ENCODE measurements around the gene AAMDC. TPM values are rescaled to one million over a fixed set of nuclear protein-coding genes. Genes with fewer than 3 reads are reported as not detected.
"Not testable (repeated sequence)": the region's sequence is repeated elsewhere in the genome, so short reads cannot be mapped to it uniquely, and the experiment has no call there.

Gene AAMDC
- total RNA-seq, 1 experiment from 2014 or later, result 20.7 TPM

GRCh38 chr11:77894949-77895348 is 74.0 kb downstream of the AAMDC start:
- H4K20me1 ChIP-seq (ENCODE audit: control insufficient read depth, insufficient read depth, insufficient read length); H3T11ph ChIP-seq (ENCODE audit: low read length); H3K14ac ChIP-seq (ENCODE audit: insufficient read depth, low read length); H3K4me1 ChIP-seq (ENCODE audit: insufficient read depth, low read length); H3K9me3 Mint-ChIP-seq; H3K9me3 ChIP-seq (ENCODE audit: control insufficient read depth, low read depth, low read length); H2BK20ac ChIP-seq (ENCODE audit: low read depth, low read length, poor library complexity, severe bottlenecking); H2BK120ac ChIP-seq (ENCODE audit: low read depth, low read length, poor library complexity, severe bottlenecking); H3K9ac ChIP-seq (ENCODE audit: extremely low read depth, insufficient read length, low read length); H4K91ac ChIP-seq (ENCODE audit: insufficient read length, low read depth, low read length); H3K56ac ChIP-seq (ENCODE audit: insufficient read length, low read depth, low read length); H3K27ac Mint-ChIP-seq; H3K79me2 ChIP-seq (ENCODE audit: insufficient read depth, low read length); H2BK15ac ChIP-seq (ENCODE audit: low read depth, low read length); H3K27ac ChIP-seq (ENCODE audit: insufficient read length, low read depth, low read length); H2AFZ ChIP-seq (ENCODE audit: low read length); H3K4ac ChIP-seq (ENCODE audit: low read depth, low read length); H4K5ac ChIP-seq (ENCODE audit: insufficient read length, low read depth, low read length); H3K27me3 Mint-ChIP-seq (ENCODE audit: low read depth); H3K23ac ChIP-seq (ENCODE audit: insufficient read length, low read depth, low read length); H2BK12ac ChIP-seq (ENCODE audit: insufficient read length, low read depth, low read length); H3K4me2 ChIP-seq (ENCODE audit: insufficient read depth, insufficient read length, low read length); H3K4me3 Mint-ChIP-seq; H2BK5ac ChIP-seq (ENCODE audit: insufficient read length, low read length); DNase-seq; H3K4me1 Mint-ChIP-seq; H4K8ac ChIP-seq (replicated peaks; ENCODE audit: insufficient read length, low read depth, low read length); H3K18ac ChIP-seq (ENCODE audit: insufficient read length, low read depth, low read length); H3K27me3 ChIP-seq (ENCODE audit: insufficient read depth, low read length); H2AK5ac ChIP-seq (ENCODE audit: insufficient read length, low read length); H3K23me2 ChIP-seq (ENCODE audit: insufficient read length, low read depth, low read length, poor library complexity, severe bottlenecking); H3K79me1 ChIP-seq (ENCODE audit: insufficient read depth, low read depth, low read length, poor library complexity, severe bottlenecking): not testable (repeated sequence)
- no CpG with 5 or more reads among the region's 1 CpG for WGBS (ENCODE audit: extremely low coverage, insufficient read length, low lambda C conversion rate)
- peaks cover 6 to 32% (median 11%) of the 10 kb centered on the region in 3 experiments for H3K36me3 Mint-ChIP-seq (ENCODE audit: insufficient read depth in 1 of 3, low read depth in 3 of 3)

Data from H9 (cell line).